Right hindlimb (tissue), 1 donor: ENCODE results near the gene ZNF407.

Experiments used
- DNase-seq: peaks from one replicate; pipeline ENCODE4 v3.0.0-alpha.2; 2018

Gene ZNF407

GRCh38 chr18:75108579-75109318, 511.1 kb downstream of the ZNF407 start:
- peak; percentile 53 for DNase-seq

GRCh38 chr18:75109319-75109691, 511.6 kb downstream of the ZNF407 start:
- peak; percentile 48 for DNase-seq

GRCh38 chr18:75109819-75110218, 512.1 kb downstream of the ZNF407 start:
- no peak for DNase-seq

- no peak for DNase-seq
These were observed 512.6 kb downstream of the ZNF407 start for GRCh38 chr18:75110311-75110710.

- DNase-seq: no peak
These were observed 513.3 kb downstream of the ZNF407 start for GRCh38 chr18:75110846-75111415.

GRCh38 chr18:75111760-75112159, 514.1 kb downstream of the ZNF407 start:
- no peak for DNase-seq

GRCh38 chr18:75112186-75113096, 514.8 kb downstream of the ZNF407 start:
- DNase-seq: no peak

GRCh38 chr18:75113455-75113854, 515.8 kb downstream of the ZNF407 start:
- DNase-seq: no peak

GRCh38 chr18:75114231-75114764, 516.6 kb downstream of the ZNF407 start:
- DNase-seq: no peak
